K562 (cell line): ENCODE data around the gene ZNF587. TPM values are rescaled to one million over a fixed set of nuclear protein-coding genes. Genes with fewer than 3 reads are reported as not detected.

ENCODE experiments used
- BHLHE40 ChIP-seq: IDR thresholded peaks from 2 replicates; pipeline ENCODE4 v1.6.1; 2011; ENCODE audit warnings: low read length, improper control_type of control experiment
- CREM ChIP-seq: IDR thresholded peaks from 2 replicates; pipeline ENCODE4 v1.6.1; 2014; ENCODE audit warnings: antibody characterized with exemption, low read depth
- ELF4 ChIP-seq: fragments of 450-650 bp; formaldehyde crosslinking; IDR thresholded peaks from 2 replicates; pipeline ENCODE4 v1.4.0; 2022; ENCODE audit warnings: missing genetic modification characterization
- EP400 ChIP-seq: fragments of 450-650 bp; IDR thresholded peaks from 2 replicates; pipeline ENCODE4 v1.6.1; 2017; ENCODE audit warnings: antibody characterized with exemption, mild to moderate bottlenecking, moderate library complexity
- FOXJ2 ChIP-seq: fragments of 200-800 bp; sonication (Bioruptor generic); IDR thresholded peaks from 2 replicates; pipeline ENCODE4 v1.6.1; 2016; ENCODE audit warnings: missing genetic modification characterization, missing compliant biosample characterization
- MXI1 ChIP-seq: IDR thresholded peaks from 2 replicates; pipeline ENCODE4 v1.6.1; 2011; ENCODE audit warnings: low read depth, mild to moderate bottlenecking, improper control_type of control experiment, low read length
- POLR2AphosphoS2 ChIP-seq: IDR thresholded peaks from 2 replicates; pipeline ENCODE4 v1.6.1; 2012; ENCODE audit warnings: low read length, improper control_type of control experiment
- RBBP5 ChIP-seq: fragments of 200-600 bp; sonication (generic); IDR thresholded peaks from 2 replicates; pipeline ENCODE4 v1.6.1; 2012; ENCODE audit warnings: borderline replicate concordance, mild to moderate bottlenecking, low read length, control low read depth, inconsistent platforms; ENCODE audit not compliant: insufficient read depth, poor library complexity, severe bottlenecking
- SIN3A ChIP-seq, 2 experiments: fragments of 150-350 bp in 1 of 2; IDR thresholded peaks; 2 replicates each; pipeline ENCODE4 v1.6.1; 2011 to 2016; ENCODE audit warnings: borderline replicate concordance in 2 of 2, low read depth in 2 of 2, low read length in 2 of 2, mild to moderate bottlenecking in 2 of 2, moderate library complexity in 2 of 2; ENCODE audit not compliant: control insufficient read depth in 1 of 2
- SIX5 ChIP-seq, 2 experiments: IDR thresholded peaks; 2 replicates each; pipeline ENCODE4 v1.6.1; 2011; ENCODE audit warnings: low read length in 2 of 2, borderline replicate concordance in 1 of 2, low read depth in 1 of 2, mild to moderate bottlenecking in 1 of 2, moderate library complexity in 1 of 2; ENCODE audit not compliant: insufficient read depth in 1 of 2
- TAF1 ChIP-seq: IDR thresholded peaks from 2 replicates; pipeline ENCODE4 v1.6.1; 2011; ENCODE audit warnings: mild to moderate bottlenecking, low read length, moderate library complexity; ENCODE audit not compliant: insufficient read depth, control insufficient read depth, severe bottlenecking; ENCODE audit errors: extremely low read depth
- TEAD1 ChIP-seq, 2 experiments: fragments of 450-650 bp in 1 of 2; sonication (generic) in 1 of 2; formaldehyde crosslinking; IDR thresholded peaks; 2 replicates each; pipeline versions ENCODE4 v1.4.0 to v1.8.0; 2020 to 2022; ENCODE audit warnings: mild to moderate bottlenecking in 2 of 2, missing genetic modification reagents in 1 of 2
- ZNF143 ChIP-seq: sonication (generic); formaldehyde crosslinking; IDR thresholded peaks from 2 replicates; pipeline ENCODE4 v1.9.0; 2022; ENCODE audit warnings: mild to moderate bottlenecking, missing genetic modification reagents
- polyA plus RNA-seq, 8 experiments: library from polyadenylated mRNA; depleted of rRNA in 4 of 8; stranded (reverse) in 5 of 8; unstranded in 3 of 8; fragments of >200 nt; fragmentation: Nextera tagmentation in 2 of 8; fragmentation: Illumina TruSeq in 1 of 8; extraction: Ambion mirVana in 2 of 8; extraction: Trizol in 1 of 8; gene quantifications; 2 replicates each; pipeline versions ENCODE4 v1.2.1 to v1.2.3, GENCODE V29; 2011 to 2014; ENCODE audit warnings: inconsistent platforms in 1 of 8, missing spikeins in 1 of 8
- total RNA-seq, 7 experiments: library from RNA; depleted of rRNA in 6 of 7; stranded (reverse); fragments of >200 nt in 6 of 7; fragmentation: Illumina TruSeq in 2 of 7; extraction: Trizol in 2 of 7; gene quantifications; 2 replicates each; pipeline versions ENCODE4 v1.2.1 to v1.2.3, GENCODE V29; 2011 to 2021; ENCODE audit warnings: low replicate concordance in 1 of 7
- TF ChIP-seq, protein P1 (sequence below): conservative IDR thresholded peaks from 2 replicates; pipeline ENCODE4 v1.6.1; 2011; ENCODE audit warnings: low read depth, mild to moderate bottlenecking, low read length; ENCODE audit not compliant: control insufficient read depth
- TF ChIP-seq, protein P2 (sequence below): fragments of 450-650 bp; IDR thresholded peaks from 2 replicates; pipeline ENCODE4 v1.6.1; 2016; ENCODE audit warnings: antibody characterized with exemption
- TF ChIP-seq, protein P3 (sequence below), 2 experiments: fragments of 450-650 bp; conservative IDR thresholded peaks; 2 replicates each; pipeline ENCODE4 v1.6.1; 2017; ENCODE audit warnings: mild to moderate bottlenecking in 2 of 2, moderate library complexity in 2 of 2
- TF ChIP-seq, protein P4 (sequence below): sonication (generic); formaldehyde crosslinking; IDR thresholded peaks from 2 replicates; pipeline ENCODE4 v1.8.0; 2022; ENCODE audit warnings: missing genetic modification reagents, mild to moderate bottlenecking, moderate library complexity, borderline replicate concordance
- TF ChIP-seq, protein P5 (sequence below): sonication (generic); formaldehyde crosslinking; IDR thresholded peaks from 2 replicates; pipeline ENCODE4 v1.9.0; 2022; ENCODE audit warnings: mild to moderate bottlenecking, missing genetic modification reagents

ZNF587 gene
- total and polyA plus RNA-seq, 9 of the 15 experiments (the other 6 are each of a cell fraction or from before 2014, with no cell fraction given), result 3.2 to 42.0 (median 24.9) TPM

DNA sequence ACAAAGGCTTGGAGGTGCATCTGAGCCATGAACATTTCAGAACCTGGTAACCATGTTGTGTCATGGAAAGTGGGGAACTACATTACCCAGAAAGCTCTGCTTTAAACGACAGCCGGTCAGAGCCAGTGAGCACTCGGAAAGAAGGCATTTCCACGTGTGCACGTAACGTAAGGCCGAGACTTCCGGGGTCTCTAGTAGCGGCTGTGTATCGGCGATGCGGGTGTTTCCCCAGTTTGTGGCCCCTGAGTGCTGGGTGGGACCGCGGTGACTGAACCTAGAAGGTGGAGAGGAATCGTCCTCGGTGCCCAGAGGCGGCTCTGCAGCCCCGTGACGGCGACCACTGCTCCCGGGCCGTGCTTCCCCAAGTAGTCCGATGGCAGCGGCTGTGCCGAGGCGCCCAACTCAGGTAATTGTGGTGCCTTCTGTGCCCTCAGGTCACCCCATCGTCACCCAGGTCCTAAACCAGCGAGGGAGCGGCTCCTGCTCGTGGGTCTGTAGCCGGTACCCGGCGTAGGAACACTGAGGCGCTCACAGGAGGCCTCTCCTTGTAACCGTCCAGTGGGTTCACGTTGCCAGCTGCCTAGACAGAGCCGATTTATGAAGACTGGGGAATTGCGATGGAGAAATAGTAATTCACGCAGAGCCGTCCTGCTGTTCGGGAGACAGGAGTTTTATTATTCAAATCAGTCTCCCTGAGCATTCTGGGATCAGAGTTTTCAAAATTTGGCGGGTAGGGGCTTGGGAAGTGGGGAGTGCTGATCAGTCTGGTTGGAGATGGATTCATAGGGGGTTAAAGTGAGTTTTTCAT is at the start of gene ZNF587 (continued):
- TF ChIP-seq, protein P1, sequence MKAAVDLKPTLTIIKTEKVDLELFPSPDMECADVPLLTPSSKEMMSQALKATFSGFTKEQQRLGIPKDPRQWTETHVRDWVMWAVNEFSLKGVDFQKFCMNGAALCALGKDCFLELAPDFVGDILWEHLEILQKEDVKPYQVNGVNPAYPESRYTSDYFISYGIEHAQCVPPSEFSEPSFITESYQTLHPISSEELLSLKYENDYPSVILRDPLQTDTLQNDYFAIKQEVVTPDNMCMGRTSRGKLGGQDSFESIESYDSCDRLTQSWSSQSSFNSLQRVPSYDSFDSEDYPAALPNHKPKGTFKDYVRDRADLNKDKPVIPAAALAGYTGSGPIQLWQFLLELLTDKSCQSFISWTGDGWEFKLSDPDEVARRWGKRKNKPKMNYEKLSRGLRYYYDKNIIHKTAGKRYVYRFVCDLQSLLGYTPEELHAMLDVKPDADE, result peak; percentile 80; the same call in 1 of the 2 replicates
- 0 out of 2 replicates have a peak, but pooled peaks have one; percentile 66 for TF ChIP-seq ELF4 (CRISPR knock-in tag)
- peak; percentile 88 for TF ChIP-seq CREM
- TF ChIP-seq EP400, result peak; percentile 88
- TF ChIP-seq, protein P2, sequence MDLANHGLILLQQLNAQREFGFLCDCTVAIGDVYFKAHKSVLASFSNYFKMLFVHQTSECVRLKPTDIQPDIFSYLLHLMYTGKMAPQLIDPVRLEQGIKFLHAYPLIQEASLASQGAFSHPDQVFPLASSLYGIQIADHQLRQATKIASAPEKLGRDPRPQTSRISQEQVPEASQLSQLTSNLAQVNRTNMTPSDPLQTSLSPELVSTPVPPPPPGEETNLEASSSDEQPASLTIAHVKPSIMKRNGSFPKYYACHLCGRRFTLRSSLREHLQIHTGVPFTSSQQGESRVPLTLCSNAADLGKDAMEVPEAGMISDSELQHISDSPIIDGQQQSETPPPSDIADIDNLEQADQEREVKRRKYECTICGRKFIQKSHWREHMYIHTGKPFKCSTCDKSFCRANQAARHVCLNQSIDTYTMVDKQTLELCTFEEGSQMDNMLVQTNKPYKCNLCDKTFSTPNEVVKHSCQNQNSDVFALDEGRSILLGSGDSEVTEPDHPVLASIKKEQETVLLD, result peak; percentile 85
- TF ChIP-seq RBBP5, result peak; percentile 59
- 0 out of 2 replicates have a peak, but pooled peaks have one; percentile 31 for TF ChIP-seq BHLHE40
- peak; percentile 54; the same call in 1 of the 2 replicates for TF ChIP-seq POLR2AphosphoS2
- TF ChIP-seq, protein P3, sequence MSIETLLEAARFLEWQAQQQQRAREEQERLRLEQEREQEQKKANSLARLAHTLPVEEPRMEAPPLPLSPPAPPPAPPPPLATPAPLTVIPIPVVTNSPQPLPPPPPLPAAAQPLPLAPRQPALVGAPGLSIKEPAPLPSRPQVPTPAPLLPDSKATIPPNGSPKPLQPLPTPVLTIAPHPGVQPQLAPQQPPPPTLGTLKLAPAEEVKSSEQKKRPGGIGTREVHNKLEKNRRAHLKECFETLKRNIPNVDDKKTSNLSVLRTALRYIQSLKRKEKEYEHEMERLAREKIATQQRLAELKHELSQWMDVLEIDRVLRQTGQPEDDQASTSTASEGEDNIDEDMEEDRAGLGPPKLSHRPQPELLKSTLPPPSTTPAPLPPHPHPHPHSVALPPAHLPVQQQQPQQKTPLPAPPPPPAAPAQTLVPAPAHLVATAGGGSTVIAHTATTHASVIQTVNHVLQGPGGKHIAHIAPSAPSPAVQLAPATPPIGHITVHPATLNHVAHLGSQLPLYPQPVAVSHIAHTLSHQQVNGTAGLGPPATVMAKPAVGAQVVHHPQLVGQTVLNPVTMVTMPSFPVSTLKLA (conservative IDR thresholded peaks at IDR 0.05), result peak; percentile 83 to 90
- TF ChIP-seq SIX5 (IDR thresholded peaks at IDR 0.05; ENCODE audit: borderline replicate concordance in 1 of 2, insufficient read depth in 1 of 2, low read depth in 1 of 2, low read length in 2 of 2), result peak; percentile 66 to 69
- peak; percentile 59 for TF ChIP-seq TAF1
- peak; percentile 71 to 94; a peak in 3 of 4 replicates for TF ChIP-seq SIN3A (IDR thresholded peaks at IDR 0.05; ENCODE audit: borderline replicate concordance in 2 of 2, control insufficient read depth in 1 of 2, low read depth in 2 of 2, low read length in 2 of 2)
- peak; percentile 84 for TF ChIP-seq MXI1
- TF ChIP-seq, protein P4, sequence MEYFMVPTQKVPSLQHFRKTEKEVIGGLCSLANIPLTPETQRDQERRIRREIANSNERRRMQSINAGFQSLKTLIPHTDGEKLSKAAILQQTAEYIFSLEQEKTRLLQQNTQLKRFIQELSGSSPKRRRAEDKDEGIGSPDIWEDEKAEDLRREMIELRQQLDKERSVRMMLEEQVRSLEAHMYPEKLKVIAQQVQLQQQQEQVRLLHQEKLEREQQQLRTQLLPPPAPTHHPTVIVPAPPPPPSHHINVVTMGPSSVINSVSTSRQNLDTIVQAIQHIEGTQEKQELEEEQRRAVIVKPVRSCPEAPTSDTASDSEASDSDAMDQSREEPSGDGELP, result peak; percentile 53; the same call in 1 of the 2 replicates
- peak in 1 of 2 experiments; percentile 54; a peak in 1 of 4 replicates for TF ChIP-seq TEAD1 (CRISPR knock-in tag; IDR thresholded peaks at IDR 0.05)
- TF ChIP-seq, protein P5, sequence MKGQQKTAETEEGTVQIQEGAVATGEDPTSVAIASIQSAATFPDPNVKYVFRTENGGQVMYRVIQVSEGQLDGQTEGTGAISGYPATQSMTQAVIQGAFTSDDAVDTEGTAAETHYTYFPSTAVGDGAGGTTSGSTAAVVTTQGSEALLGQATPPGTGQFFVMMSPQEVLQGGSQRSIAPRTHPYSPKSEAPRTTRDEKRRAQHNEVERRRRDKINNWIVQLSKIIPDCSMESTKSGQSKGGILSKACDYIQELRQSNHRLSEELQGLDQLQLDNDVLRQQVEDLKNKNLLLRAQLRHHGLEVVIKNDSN (CRISPR knock-in tag), result peak; percentile 73
- 0 out of 2 replicates have a peak, but pooled peaks have one; percentile 18 for TF ChIP-seq FOXJ2 (tag)
- TF ChIP-seq ZNF143 (CRISPR knock-in tag), result peak; percentile 89
